Testis (tissue), 2 donors: ENCODE results near the gene KATNB1.

ENCODE experiments used
- POLR2A ChIP-seq: fragments of 450-650 bp; IDR thresholded peaks from one replicate; pipeline ENCODE4 v1.6.1; 2017; ENCODE audit warnings: antibody characterized with exemption, mild to moderate bottlenecking, moderate library complexity
- TF ChIP-seq, protein P1 (sequence below), 3 experiments: fragments of 450-650 bp in 2 of 3; fragments of 200-600 bp in 1 of 3; sonication (generic) in 1 of 3; IDR thresholded peaks; one replicate each; pipeline ENCODE4 v1.5.1; 2016 to 2019; ENCODE audit warnings: antibody characterized with exemption in 3 of 3, mild to moderate bottlenecking in 2 of 3, moderate library complexity in 1 of 3

DNA sequence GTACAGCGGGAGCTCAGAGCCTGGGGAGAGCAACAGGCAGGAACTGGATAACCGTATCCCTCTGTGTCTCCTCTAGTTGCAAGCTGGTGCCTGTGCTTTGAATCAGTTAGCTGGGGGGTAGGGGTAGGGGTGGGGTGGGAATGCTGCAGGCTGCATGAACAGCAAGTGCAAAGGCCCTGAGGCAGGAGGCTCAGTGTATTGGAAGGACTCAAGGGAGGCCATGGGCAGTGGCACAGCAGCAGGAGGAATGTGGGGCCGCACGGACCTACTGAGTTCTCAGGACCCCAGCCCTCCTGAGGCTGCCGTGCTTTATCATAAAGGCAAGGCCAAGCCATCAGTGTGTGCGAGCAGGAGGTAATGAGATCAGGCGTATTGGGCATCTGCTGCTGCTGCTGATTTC is 3.3 kb downstream of the KATNB1 start:
- TF ChIP-seq, protein P1, sequence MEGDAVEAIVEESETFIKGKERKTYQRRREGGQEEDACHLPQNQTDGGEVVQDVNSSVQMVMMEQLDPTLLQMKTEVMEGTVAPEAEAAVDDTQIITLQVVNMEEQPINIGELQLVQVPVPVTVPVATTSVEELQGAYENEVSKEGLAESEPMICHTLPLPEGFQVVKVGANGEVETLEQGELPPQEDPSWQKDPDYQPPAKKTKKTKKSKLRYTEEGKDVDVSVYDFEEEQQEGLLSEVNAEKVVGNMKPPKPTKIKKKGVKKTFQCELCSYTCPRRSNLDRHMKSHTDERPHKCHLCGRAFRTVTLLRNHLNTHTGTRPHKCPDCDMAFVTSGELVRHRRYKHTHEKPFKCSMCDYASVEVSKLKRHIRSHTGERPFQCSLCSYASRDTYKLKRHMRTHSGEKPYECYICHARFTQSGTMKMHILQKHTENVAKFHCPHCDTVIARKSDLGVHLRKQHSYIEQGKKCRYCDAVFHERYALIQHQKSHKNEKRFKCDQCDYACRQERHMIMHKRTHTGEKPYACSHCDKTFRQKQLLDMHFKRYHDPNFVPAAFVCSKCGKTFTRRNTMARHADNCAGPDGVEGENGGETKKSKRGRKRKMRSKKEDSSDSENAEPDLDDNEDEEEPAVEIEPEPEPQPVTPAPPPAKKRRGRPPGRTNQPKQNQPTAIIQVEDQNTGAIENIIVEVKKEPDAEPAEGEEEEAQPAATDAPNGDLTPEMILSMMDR (IDR thresholded peaks at IDR 0.05), result no peak
- TF ChIP-seq POLR2A, result no peak
